Stimulated activated memory B cell treated with anti-CD40 and anti-IgM and Interleukin-4, amounts not matched to agents 10 μg/mL and 1 μg/mL and 100 μg/mL, for 72 hours (primary cell): ENCODE measurements around the gene MPP2.
"Not testable (repeated sequence)": the region's sequence is repeated elsewhere in the genome, so short reads cannot be mapped to it uniquely, and the experiment has no call there.

Source experiments
- ATAC-seq: fragments of 150-1000 bp; cut with Tn5 transposase; 2 replicates; pipeline ENCODE4 v1.10.0; 2021
- H3K27ac Mint-ChIP-seq: one replicate; pipeline ENCODE4 v1.8.0; 2022; ENCODE audit warnings: mild to moderate bottlenecking, mixed read lengths
- H3K27me3 Mint-ChIP-seq: one replicate; pipeline ENCODE4 v1.8.0; 2022; ENCODE audit warnings: mixed read lengths
- H3K36me3 Mint-ChIP-seq: one replicate; pipeline ENCODE4 v1.8.0; 2022; ENCODE audit warnings: mixed read lengths
- H3K4me1 Mint-ChIP-seq: one replicate; pipeline ENCODE4 v1.8.0; 2022; ENCODE audit warnings: mixed read lengths
- H3K4me3 Mint-ChIP-seq: one replicate; pipeline ENCODE4 v1.8.0; 2022; ENCODE audit warnings: mild to moderate bottlenecking, moderate library complexity, mixed read lengths
- H3K9me3 Mint-ChIP-seq: one replicate; pipeline ENCODE4 v1.8.0; 2022; ENCODE audit warnings: mixed read lengths

Gene MPP2, protein sequence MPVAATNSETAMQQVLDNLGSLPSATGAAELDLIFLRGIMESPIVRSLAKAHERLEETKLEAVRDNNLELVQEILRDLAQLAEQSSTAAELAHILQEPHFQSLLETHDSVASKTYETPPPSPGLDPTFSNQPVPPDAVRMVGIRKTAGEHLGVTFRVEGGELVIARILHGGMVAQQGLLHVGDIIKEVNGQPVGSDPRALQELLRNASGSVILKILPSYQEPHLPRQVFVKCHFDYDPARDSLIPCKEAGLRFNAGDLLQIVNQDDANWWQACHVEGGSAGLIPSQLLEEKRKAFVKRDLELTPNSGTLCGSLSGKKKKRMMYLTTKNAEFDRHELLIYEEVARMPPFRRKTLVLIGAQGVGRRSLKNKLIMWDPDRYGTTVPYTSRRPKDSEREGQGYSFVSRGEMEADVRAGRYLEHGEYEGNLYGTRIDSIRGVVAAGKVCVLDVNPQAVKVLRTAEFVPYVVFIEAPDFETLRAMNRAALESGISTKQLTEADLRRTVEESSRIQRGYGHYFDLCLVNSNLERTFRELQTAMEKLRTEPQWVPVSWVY

DNA sequence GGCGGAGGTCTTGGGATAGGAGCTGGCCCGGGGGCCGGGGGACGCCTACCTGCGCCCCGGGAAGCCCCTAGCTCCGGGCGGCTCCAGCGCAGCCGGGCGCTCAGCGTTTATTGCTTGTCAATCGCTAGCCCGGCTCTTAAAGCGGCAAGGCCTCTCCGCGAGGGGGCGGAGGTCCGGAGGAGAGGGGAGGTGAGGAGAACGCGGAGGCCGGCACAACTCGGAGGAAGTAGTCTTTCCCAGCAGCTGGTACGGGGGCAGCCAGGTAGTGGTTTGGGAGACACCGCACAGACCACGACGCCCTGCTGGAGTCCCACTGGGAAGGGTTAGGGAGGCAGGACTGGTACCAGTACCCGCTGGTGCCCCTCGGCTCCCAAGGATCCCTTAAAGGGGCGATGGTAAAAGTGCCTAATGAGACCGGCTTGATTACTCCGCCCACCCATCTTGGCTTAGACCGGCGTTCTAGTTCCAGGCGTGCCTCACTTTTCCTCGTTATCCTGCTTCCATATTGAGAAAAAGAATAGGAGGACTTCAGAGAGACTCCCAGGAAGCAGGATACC, at the start of gene MPP2:
MPP2 (minus strand) TSS at position 112 of the 557 bp plus-strand sequence. CDS start 3,076 bp downstream, outside the sequence.
- no peaks in the 10 kb centered on the region for H3K36me3 Mint-ChIP-seq
- H3K4me1 Mint-ChIP-seq: peaks cover 21% of the 10 kb centered on the region
- H3K27me3 Mint-ChIP-seq: peaks cover 60% of the 10 kb centered on the region
- no peak within 1 kb of the TSS for H3K27ac Mint-ChIP-seq
- ATAC-seq: peak; percentile 50
- H3K4me3 Mint-ChIP-seq: peak within 1 kb of the TSS; percentile 53
- H3K9me3 Mint-ChIP-seq: no peaks in the 10 kb centered on the region

DNA sequence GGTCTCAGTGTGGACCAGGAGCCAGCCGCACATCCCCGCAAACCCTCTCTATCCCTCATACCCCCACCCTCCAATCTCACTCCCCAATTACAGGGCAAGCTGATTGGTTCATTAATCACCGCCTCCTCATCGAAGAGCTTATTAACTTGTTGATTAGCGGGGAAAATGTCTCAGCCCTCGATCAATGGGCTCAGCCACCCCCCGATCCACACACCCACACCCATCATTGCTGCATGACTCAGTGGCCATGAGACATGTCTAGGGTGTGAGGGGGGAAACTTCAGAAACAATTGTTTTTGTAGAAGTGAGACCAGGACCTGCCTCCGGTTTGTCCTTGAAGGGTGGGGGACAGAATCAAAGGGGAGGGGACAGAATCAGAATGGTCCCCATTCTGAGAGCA, 48.9 kb upstream of the MPP2 start:
- peaks cover 71% of the 10 kb centered on the region for H3K27me3 Mint-ChIP-seq
- no peak for ATAC-seq
- H3K36me3 Mint-ChIP-seq: no peaks in the 10 kb centered on the region
- H3K27ac Mint-ChIP-seq: no peak overlapping the region
- peaks cover 9% of the 10 kb centered on the region for H3K4me1 Mint-ChIP-seq
- H3K9me3 Mint-ChIP-seq: no peaks in the 10 kb centered on the region
- H3K4me3 Mint-ChIP-seq: no peak overlapping the region

DNA sequence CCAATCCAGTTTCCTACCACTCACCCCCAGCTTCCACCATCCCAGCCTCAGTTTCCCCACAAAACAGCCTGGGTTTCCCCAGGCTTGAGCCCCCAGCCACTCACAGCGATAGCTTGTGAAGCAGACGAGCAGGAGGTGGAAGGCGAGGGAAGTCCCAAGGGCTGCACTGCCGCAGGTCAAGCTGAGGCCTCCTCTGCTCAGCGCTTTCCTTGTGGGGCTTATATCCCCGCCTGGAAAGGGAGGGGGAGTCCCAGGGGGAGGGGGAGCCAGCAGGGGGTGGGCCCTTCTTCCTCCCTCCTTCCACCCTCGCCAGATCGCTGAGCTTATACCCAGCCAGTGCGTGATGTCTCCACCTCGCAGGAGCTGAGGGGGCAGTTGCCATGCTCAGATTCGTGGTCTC, 46.4 kb upstream of the MPP2 start, which contains the start of gene PYY:
PYY (minus strand) TSS at position 195 of the 400 bp plus-strand sequence. CDS start 457 bp downstream, outside the sequence.
- Mint-ChIP-seq H3K9me3 (no peaks in the 10 kb centered on the region), H3K36me3 (no peaks in the 10 kb centered on the region), H3K4me3 (peak within 1 kb of the TSS; percentile 13), H3K27ac (no peak within 1 kb of the TSS), H3K4me1 (peaks cover 9% of the 10 kb centered on the region), H3K27me3 (peaks cover 77% of the 10 kb centered on the region)
- no peak for ATAC-seq

DNA sequence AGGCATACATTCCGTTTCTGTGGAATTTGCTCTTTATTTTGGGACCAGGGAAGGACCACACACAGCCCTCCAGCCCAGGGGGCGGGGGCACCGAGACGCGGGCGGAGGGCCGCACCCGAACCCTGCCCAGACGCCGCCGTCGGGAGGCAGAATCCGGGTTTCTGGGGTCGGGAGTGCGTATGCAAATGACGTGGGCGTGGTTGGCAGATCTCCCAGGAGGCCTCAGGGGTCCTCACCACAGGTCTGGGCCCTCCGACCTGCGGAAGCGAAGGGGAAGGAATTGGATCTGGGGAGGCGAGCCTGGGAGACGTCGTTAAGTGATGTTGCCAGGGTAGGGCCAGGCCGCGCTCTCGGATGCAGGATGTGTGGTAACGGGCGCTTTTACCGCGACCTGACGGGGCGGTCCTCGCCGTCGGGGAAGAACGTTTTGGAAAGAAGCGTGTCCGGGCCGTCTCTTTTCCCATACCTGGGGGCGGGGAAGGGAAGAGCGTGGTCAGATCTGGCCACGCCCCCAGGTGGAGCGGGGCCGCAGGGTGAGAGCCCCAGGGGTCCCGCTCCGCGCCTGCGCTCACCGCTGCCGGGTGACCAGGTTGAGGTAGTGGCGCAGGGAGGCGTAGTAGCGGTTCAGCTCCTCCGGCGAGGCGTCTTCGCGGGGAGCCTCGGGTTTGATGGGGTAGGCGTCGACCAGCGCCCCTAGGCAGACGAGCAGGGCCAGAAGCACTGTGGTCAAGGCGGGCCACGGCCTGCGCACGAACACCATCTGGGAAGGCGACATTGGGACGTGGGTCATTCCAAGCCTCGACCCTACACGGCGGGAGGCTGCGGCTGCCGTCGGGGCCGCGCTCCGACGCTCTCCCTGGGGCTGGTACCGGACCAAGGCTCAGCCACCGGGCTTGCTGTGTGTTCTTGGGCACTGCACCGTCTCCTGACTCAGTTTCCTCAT, 45.7 kb upstream of the MPP2 start:
- Mint-ChIP-seq H3K36me3 (no peaks in the 10 kb centered on the region), H3K27me3 (peaks cover 79% of the 10 kb centered on the region), H3K9me3 (no peaks in the 10 kb centered on the region), H3K4me1 (peaks cover 9% of the 10 kb centered on the region), H3K27ac (no peak overlapping the region), H3K4me3 (peak overlapping the region; percentile 13)
- no peak for ATAC-seq

DNA sequence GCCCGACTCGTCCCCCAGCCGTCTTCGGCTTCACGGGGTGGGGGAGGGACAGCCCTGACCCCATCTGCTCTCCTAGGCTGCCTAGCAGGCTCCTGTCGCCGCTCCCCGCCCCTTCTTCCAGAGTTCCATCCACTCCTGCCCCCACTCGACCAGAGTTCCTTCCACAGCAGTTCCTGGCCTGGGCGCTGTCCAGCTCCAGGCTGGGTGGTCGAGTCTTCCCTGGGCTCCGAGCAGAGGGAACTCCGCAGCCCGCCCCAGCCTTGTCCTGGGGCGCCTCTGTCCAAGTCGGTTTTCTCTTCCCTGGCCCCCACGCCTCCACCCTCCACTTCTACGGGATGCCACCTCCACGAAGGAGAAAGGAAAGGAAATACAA, 45.0 kb upstream of the MPP2 start:
- Mint-ChIP-seq H3K4me1 (peaks cover 9% of the 10 kb centered on the region), H3K4me3 (no peak overlapping the region), H3K36me3 (no peaks in the 10 kb centered on the region), H3K27ac (no peak overlapping the region), H3K9me3 (no peaks in the 10 kb centered on the region), H3K27me3 (peaks cover 86% of the 10 kb centered on the region)
- ATAC-seq: no peak

DNA sequence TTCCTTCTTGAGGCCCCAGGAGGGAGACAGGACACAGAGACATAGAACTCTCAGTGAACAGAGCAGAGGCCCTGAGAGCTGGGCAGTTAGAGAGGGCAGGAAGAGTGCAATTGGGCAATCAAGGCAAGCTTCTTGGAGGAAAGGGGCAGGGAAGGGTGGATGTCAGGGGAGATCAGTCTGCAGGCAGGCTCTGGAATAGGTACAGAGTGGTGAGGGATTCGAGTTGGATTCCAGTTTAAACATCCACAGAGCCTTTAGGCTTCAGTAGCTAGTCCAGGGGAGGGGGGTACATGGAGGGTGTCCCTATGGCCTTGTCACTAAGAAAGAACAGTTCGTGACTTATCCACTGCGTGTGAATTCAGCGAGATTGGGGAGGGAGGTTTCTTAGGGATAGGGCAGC, 44.4 kb upstream of the MPP2 start:
- Mint-ChIP-seq H3K27ac (no peak overlapping the region), H3K4me1 (peaks cover 9% of the 10 kb centered on the region), H3K4me3 (no peak overlapping the region), H3K36me3 (no peaks in the 10 kb centered on the region), H3K27me3 (peaks cover 86% of the 10 kb centered on the region), H3K9me3 (no peaks in the 10 kb centered on the region)
- ATAC-seq: peak; percentile 7

DNA sequence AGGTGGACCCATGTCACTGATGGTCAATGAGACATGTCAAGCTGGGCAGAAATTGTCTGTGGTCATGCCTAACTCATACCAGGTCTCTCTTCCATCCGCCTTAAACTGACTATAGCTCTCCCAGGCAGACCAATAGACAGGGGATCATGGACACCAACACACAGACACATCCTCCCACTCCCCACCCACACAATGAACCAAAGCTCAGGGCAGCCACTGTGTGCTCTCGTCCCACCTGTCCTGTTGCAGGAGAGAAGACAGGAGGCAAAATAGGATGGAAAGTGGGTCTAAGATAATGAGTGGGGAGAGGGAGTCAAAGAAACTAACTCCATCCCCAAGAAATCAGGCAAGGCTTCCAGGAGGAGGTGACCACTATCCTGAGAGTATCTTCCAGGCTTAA, 43.2 kb upstream of the MPP2 start:
- peaks cover 13% of the 10 kb centered on the region for H3K4me1 Mint-ChIP-seq
- ATAC-seq: no peak
- no peaks in the 10 kb centered on the region for H3K9me3 Mint-ChIP-seq
- no peaks in the 10 kb centered on the region for H3K36me3 Mint-ChIP-seq
- no peak overlapping the region for H3K27ac Mint-ChIP-seq
- no peak overlapping the region for H3K4me3 Mint-ChIP-seq
- peaks cover 86% of the 10 kb centered on the region for H3K27me3 Mint-ChIP-seq

DNA sequence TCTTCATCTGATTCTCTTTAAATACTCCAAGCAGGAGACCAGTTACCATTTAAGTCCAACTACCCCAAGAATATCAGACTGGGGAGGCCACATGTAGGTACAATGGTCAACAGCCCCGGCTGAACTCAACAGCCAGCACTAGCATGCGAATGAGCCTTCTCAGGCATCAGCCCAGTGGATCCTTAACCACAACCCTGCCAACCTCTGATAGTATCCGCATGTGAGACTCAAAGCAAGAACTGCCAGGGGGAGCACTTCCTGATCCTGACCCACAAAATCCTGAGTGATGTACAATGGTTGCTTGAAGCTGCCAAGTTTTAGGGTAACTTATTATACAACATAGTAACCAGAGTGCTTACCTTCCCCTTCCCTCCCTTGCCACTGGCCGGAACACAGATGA, 42.4 kb upstream of the MPP2 start:
- peaks cover 83% of the 10 kb centered on the region for H3K27me3 Mint-ChIP-seq
- no peak overlapping the region for H3K4me3 Mint-ChIP-seq
- no peak for ATAC-seq
- no peaks in the 10 kb centered on the region for H3K9me3 Mint-ChIP-seq
- no peaks in the 10 kb centered on the region for H3K36me3 Mint-ChIP-seq
- peaks cover 13% of the 10 kb centered on the region for H3K4me1 Mint-ChIP-seq
- H3K27ac Mint-ChIP-seq: no peak overlapping the region

DNA sequence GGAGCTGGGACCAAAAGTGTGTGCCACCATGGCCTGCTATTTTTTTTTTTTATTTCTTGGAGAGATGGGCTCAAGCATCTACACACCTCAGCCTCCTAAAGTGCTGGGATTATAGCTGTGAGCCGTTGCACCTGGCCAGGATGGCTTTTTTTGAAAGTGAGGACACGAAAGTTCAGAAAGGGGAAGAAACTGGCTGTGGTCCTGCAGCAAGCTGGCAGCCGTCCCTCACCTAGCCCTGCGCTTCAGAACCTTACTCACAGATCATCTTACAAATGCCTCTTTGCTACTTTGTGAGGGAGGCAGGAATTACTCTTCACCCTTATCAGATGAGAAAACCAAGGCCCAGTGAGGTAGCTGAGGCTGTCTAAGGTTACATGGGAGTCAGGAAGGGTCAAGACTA, 39.4 kb upstream of the MPP2 start:
- no peaks in the 10 kb centered on the region for H3K36me3 Mint-ChIP-seq
- H3K4me3 Mint-ChIP-seq: no peak overlapping the region
- peaks cover 5% of the 10 kb centered on the region for H3K4me1 Mint-ChIP-seq
- H3K27me3 Mint-ChIP-seq: peaks cover 62% of the 10 kb centered on the region
- H3K9me3 Mint-ChIP-seq: no peaks in the 10 kb centered on the region
- no peak for ATAC-seq
- H3K27ac Mint-ChIP-seq: no peak overlapping the region

DNA sequence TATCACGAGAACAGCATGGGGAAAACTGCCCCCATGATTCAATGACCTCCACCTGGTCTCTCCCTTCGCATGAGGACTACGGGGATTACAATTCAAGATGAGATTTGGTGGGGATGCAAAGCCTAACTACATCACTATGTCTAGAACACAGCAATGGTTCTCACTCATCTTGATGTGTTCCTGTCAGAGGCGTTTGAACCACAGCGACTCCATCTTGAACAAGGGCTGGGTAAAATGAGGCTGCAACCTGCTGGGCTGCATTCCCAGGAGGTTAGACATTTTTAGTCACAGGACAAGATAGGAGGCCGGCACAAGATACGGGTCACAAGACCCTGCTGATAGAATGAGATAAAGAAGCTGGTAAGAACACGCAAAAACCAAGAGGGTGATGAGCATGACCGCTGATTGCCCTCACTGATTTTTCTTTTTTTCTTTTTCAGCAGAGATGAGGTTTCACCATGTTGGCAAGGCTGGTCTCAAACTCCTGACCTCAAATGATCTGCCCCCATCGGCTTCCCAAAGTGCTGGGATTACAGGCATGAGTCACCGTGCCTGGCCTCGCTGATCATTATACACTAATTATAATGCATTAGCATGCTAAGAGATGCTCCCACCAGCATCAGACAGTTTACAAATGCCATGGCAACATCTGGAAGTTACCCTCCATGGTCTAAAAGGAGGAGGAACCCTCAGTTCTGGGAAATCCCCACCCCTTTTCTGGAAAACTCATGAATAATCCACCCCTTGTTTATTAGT, 37.9 kb upstream of the MPP2 start:
- no peak for ATAC-seq
- no peaks in the 10 kb centered on the region for H3K9me3 Mint-ChIP-seq

DNA sequence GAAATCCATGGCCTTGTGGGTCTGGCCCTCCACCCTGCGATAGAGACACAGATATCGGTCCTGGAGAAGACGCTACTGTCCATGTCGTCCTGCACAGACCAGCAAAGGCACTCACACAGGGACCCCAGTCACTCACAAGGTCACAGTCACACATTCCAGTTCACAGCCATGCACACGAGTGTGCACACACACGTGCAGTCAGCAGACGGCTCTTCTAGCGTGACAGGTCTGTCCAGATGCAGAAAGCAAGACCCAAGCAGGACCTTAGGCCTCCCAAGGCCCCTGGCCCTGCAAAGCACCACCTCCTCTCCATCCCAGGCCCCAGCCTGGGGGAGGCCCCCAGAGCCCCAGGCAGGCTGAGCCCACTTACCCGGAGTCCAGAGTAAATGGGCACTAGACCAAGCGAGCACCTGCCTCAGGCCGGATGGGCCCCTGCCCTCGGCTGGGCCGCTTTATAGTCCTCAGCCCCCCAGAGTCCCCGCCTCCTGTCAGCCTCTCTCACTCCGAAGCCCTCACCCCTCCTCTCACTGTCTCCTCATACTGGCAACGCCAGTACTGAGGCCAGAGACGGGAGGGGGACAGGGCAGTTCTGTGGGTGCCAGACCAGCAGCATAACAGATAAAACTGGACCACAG, 34.8 kb upstream of the MPP2 start, which contains the start of gene PPY:
PPY (minus strand) TSS at position 426 of the 635 bp plus-strand sequence. CDS start 822 bp downstream, outside the sequence.
- H3K4me1 Mint-ChIP-seq: peaks cover 17% of the 10 kb centered on the region

More for the DNA sequence above, 37.9 kb upstream of the MPP2 start:
- H3K4me1 Mint-ChIP-seq: peaks cover 5% of the 10 kb centered on the region
- no peak overlapping the region for H3K4me3 Mint-ChIP-seq
- H3K36me3 Mint-ChIP-seq: no peaks in the 10 kb centered on the region
- no peak overlapping the region for H3K27ac Mint-ChIP-seq
- peaks cover 46% of the 10 kb centered on the region for H3K27me3 Mint-ChIP-seq

DNA sequence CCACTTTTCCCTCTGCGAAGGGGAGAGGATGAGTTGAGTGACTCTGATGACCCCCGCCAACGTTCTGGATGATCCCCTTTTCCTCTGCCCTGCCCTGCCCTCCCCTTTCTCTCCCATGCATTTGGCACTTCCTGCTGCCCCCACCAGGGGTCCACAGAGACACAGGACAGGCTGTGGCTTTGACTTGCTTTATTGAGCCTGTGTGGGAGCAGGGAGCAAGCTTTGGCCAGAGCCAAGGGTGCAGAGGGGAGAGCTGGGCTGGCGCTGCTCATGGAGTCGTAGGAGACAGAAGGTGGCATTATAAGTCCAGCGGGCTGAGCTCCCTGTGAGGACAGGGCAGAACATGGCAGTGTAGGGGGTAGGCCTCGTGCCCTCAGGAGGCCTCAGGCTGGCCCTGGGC, 33.3 kb upstream of the MPP2 start:
- Mint-ChIP-seq H3K27ac (no peak overlapping the region), H3K36me3 (no peaks in the 10 kb centered on the region), H3K4me1 (peaks cover 12% of the 10 kb centered on the region), H3K27me3 (peaks cover 55% of the 10 kb centered on the region), H3K4me3 (no peak overlapping the region), H3K9me3 (no peaks in the 10 kb centered on the region)
- no peak for ATAC-seq

More for the DNA sequence above, 34.8 kb upstream of the MPP2 start, which contains the start of gene PPY:
- Mint-ChIP-seq H3K27ac (no peak within 1 kb of the TSS), H3K4me3 (no peak within 1 kb of the TSS), H3K27me3 (peaks cover 56% of the 10 kb centered on the region), H3K36me3 (no peaks in the 10 kb centered on the region), H3K9me3 (no peaks in the 10 kb centered on the region)
- no peak for ATAC-seq

DNA sequence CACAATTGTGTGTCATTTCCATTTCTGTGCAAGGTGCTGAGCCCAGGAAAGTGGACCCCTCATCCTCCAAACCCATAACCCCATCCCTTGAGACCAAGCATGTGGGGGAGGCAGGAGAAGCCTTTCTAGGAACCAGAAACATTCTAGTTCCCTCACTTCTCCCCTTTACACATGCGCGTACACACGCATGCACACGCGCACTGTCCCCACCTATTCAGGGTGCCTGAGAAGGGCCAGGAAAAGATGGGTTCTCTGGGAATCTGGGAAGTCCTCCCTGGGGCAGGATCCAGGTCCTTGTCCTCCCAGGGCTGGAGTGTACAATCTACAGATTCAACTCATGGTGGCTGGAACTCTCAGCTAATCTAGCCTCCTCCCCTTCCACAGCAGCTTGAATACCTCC, 32.5 kb upstream of the MPP2 start:
- Mint-ChIP-seq H3K27ac (no peak overlapping the region), H3K4me1 (peaks cover 12% of the 10 kb centered on the region), H3K27me3 (peaks cover 52% of the 10 kb centered on the region), H3K4me3 (no peak overlapping the region), H3K36me3 (no peaks in the 10 kb centered on the region), H3K9me3 (no peaks in the 10 kb centered on the region)
- no peak for ATAC-seq

DNA sequence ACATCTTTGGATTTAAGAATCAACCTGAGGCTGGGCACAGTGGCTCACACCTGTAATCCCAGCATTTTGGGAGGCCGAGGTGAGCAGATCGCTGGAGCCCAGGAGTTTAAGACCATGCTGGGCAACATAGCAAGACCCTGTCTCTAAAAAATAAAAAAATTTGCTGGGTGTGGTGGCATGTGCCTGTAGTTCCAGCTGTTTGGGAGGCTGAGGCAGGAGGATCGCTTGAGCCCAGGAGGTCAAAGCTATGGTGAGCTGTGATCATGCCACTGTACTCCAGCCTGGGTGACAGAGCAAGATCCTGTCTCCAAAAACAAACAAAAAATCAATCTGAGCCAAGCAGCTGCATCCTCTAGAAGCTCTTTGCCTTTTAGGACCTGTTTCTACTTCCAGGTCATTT, 32.1 kb upstream of the MPP2 start:
- Mint-ChIP-seq H3K4me1 (peaks cover 12% of the 10 kb centered on the region), H3K27me3 (peaks cover 52% of the 10 kb centered on the region)
- not testable (repeated sequence) for H3K4me3 Mint-ChIP-seq, H3K27ac Mint-ChIP-seq, H3K36me3 Mint-ChIP-seq, H3K9me3 Mint-ChIP-seq, ATAC-seq
